Sigmoid colon (tissue), 7 donors: ENCODE data around the gene ZSWIM8. TPM values are rescaled to one million over a fixed set of nuclear protein-coding genes. Genes with fewer than 3 reads are reported as not detected.
A peak's percentile ranks its signal among the peaks of the same experiment; 100 is the strongest.

Experiments
- DNase-seq: peaks from one replicate; pipeline ENCODE4 v3.0.0-alpha.2; 2019
- H3K27ac ChIP-seq, 4 donors: fragments of 200-600 bp; sonication (generic); one replicate each; pipeline ENCODE4 v1.5.1; 2016 to 2019; ENCODE audit warnings: mild to moderate bottlenecking in 1 of 4
- H3K27me3 ChIP-seq, 3 donors: fragments of 200-600 bp; sonication (generic); one replicate each; pipeline ENCODE4 v1.5.1; 2019; ENCODE audit warnings: mild to moderate bottlenecking in 1 of 3
- H3K36me3 ChIP-seq, 4 donors: fragments of 200-600 bp; sonication (generic); one replicate each; pipeline ENCODE4 v1.5.1; 2016 to 2019
- H3K4me1 ChIP-seq, 4 donors: fragments of 200-600 bp; sonication (generic); one replicate each; pipeline ENCODE4 v1.5.1; 2017 to 2019
- H3K4me3 ChIP-seq, 4 donors: fragments of 200-600 bp; sonication (generic); one replicate each; pipeline ENCODE4 v1.5.1; 2017 to 2019; ENCODE audit warnings: mild to moderate bottlenecking in 2 of 4, moderate library complexity in 1 of 4
- H3K9me3 ChIP-seq, 4 donors: fragments of 200-600 bp in 3 of 4; sonication (generic) in 3 of 4; one replicate each; pipeline versions ENCODE4 v1.5.1 to v1.6.1; 2013 to 2019
- CTCF ChIP-seq, 4 experiments: fragments of 450-650 bp in 3 of 4; fragments of 200-600 bp in 1 of 4; IDR thresholded peaks; one replicate each; pipeline ENCODE4 v1.5.1; 2016 to 2019; ENCODE audit warnings: antibody characterized with exemption in 4 of 4, mild to moderate bottlenecking in 3 of 4, moderate library complexity in 2 of 4
- EP300 ChIP-seq, 4 donors: sonication (generic); formaldehyde crosslinking; IDR thresholded peaks; one replicate each; pipeline ENCODE4 v1.6.1; 2017; ENCODE audit warnings: antibody characterized with exemption in 4 of 4
- POLR2A ChIP-seq, 2 donors: fragments of 450-650 bp; IDR thresholded peaks; one replicate each; pipeline ENCODE4 v1.6.1; 2016; ENCODE audit warnings: antibody characterized with exemption in 2 of 2, mild to moderate bottlenecking in 2 of 2, moderate library complexity in 2 of 2
- POLR2AphosphoS5 ChIP-seq, 4 donors: sonication (generic); formaldehyde crosslinking; IDR thresholded peaks; one replicate each; pipeline ENCODE4 v1.6.1; 2017; ENCODE audit warnings: antibody characterized with exemption in 4 of 4
- WGBS, 2 donors: extraction: QIAGEN DNeasy Blood & Tissue Kit; methylation state at CpG; one replicate each; pipeline ENCODE4 v1.1.7; 2013; 5-methylcytosine and 5-hydroxymethylcytosine counted together
- intact Hi-C: fragments of 100-400 bp; cut with DNase I; formaldehyde crosslinking; loops from one replicate; pipeline ENCODE4 v1.15.1; 2023
- polyA plus RNA-seq, 3 donors: library from polyadenylated mRNA; stranded (reverse); fragments of 200-250 nt; gene quantifications; one replicate each; pipeline ENCODE4 v1.2.3, GENCODE V29; 2013
- total RNA-seq, 4 donors: library from RNA; depleted of rRNA; stranded (reverse); fragments of >200 nt; gene quantifications; one replicate each; pipeline ENCODE4 v1.1.0, GENCODE V29; 2016
- donor health status: healthy with polysubstance abuse.
- donor health status: Bipolar disorder and iron deficiency.
- donor health status: healthy.

ZSWIM8 gene
- total and polyA plus RNA-seq, 7 donors, result 34.8 to 138 (median 61.8) TPM

GRCh38 chr10:73781548-73781878, 3.9 kb upstream of the ZSWIM8 start:
- Histone ChIP-seq H3K36me3 (peaks cover 0 to 45% (median 9%) of the 10 kb centered on the region in 4 donors), H3K27ac (peak overlapping the region; percentile 92 to 97 (median 94)), H3K4me1 (peaks cover 0 to 43% (median 42%) of the 10 kb centered on the region in 4 donors), H3K4me3 (peak overlapping the region; percentile 72 to 94 (median 92)), H3K27me3 (no peaks in the 10 kb centered on the region), H3K9me3 (no peaks in the 10 kb centered on the region)
- no peak for TF ChIP-seq EP300 (IDR thresholded peaks at IDR 0.05)
- no peak for TF ChIP-seq POLR2A (IDR thresholded peaks at IDR 0.05)
- no peak for TF ChIP-seq CTCF (IDR thresholded peaks at IDR 0.05)
- intact Hi-C loops, result no loop called here
- WGBS, 2 donors, result 1% methylated on average over 14 of the region's 14 CpGs
- no peak for DNase-seq

- H3K27ac ChIP-seq, result peak within 1 kb of the TSS; percentile 92 to 97 (median 94)
- peaks cover 0 to 49% (median 47%) of the 10 kb centered on the region in 4 donors for H3K4me1 ChIP-seq
- DNase-seq, result peak; percentile 96
- intact Hi-C loops, result no loop called here
- H3K4me3 ChIP-seq, result peak within 1 kb of the TSS; percentile 72 to 94 (median 92)
- H3K36me3 ChIP-seq, result peaks cover 0 to 39% (median 9%) of the 10 kb centered on the region in 4 donors
- 0% methylated on average over 57 of the region's 57 CpGs for WGBS, 2 donors
- H3K9me3 ChIP-seq, result no peaks in the 10 kb centered on the region
- no peaks in the 10 kb centered on the region for H3K27me3 ChIP-seq
- TF ChIP-seq POLR2A (IDR thresholded peaks at IDR 0.05), result peak; percentile 67
- TF ChIP-seq EP300 (IDR thresholded peaks at IDR 0.05), result no peak
- peak; percentile 54 to 91 (median 90) for TF ChIP-seq POLR2AphosphoS5 (IDR thresholded peaks at IDR 0.05)
- TF ChIP-seq CTCF (IDR thresholded peaks at IDR 0.05), result no peak
Measured at GRCh38 chr10:73781879-73782748, 3.3 kb upstream of the ZSWIM8 start, which contains the start of gene CHCHD1. CHCHD1 (plus strand) TSS chr10:73782048; CDS start chr10:73782076, 28 bp downstream.

GRCh38 chr10:73782749-73783085, 2.7 kb upstream of the ZSWIM8 start:
- Histone ChIP-seq H3K9me3 (no peaks in the 10 kb centered on the region), H3K4me3 (peak overlapping the region; percentile 72 to 94 (median 92)), H3K27ac (peak overlapping the region; percentile 92 to 97 (median 94)), H3K27me3 (no peaks in the 10 kb centered on the region), H3K4me1 (peaks cover 0 to 55% (median 52%) of the 10 kb centered on the region in 4 donors), H3K36me3 (peaks cover 0 to 33% (median 9%) of the 10 kb centered on the region in 4 donors)
- 33 to 47% methylated on average over 2 of the region's 2 CpGs for WGBS, 2 donors
- DNase-seq, result no peak
- TF ChIP-seq CTCF (IDR thresholded peaks at IDR 0.05) (no peak), EP300 (IDR thresholded peaks at IDR 0.05) (no peak), POLR2A (IDR thresholded peaks at IDR 0.05) (no peak), POLR2AphosphoS5 (IDR thresholded peaks at IDR 0.05) (no peak)
- intact Hi-C loops, result no loop called here

- peak overlapping the region; percentile 70 to 96 (median 80) for H3K4me3 ChIP-seq
- H3K4me1 ChIP-seq, result peaks cover 0 to 53% (median 52%) of the 10 kb centered on the region in 4 donors
- H3K36me3 ChIP-seq, result peaks cover 20 to 28% (median 21%) of the 10 kb centered on the region in 4 donors
- peak overlapping the region; percentile 88 to 97 (median 90) for H3K27ac ChIP-seq
- H3K9me3 ChIP-seq, result no peaks in the 10 kb centered on the region
- intact Hi-C loops, result loop anchor here (2.0 kb wide), 1 partner anchor 25 kb away; the partner anchor contains the start of gene NDST2
- DNase-seq, result no peak
- no peaks in the 10 kb centered on the region for H3K27me3 ChIP-seq
- WGBS, 2 donors, result 1% methylated on average over 54 of the region's 54 CpGs
- no peak for TF ChIP-seq EP300 (IDR thresholded peaks at IDR 0.05)
- TF ChIP-seq POLR2A (IDR thresholded peaks at IDR 0.05), result no peak
- no peak for TF ChIP-seq CTCF (IDR thresholded peaks at IDR 0.05)
- no peak for TF ChIP-seq POLR2AphosphoS5 (IDR thresholded peaks at IDR 0.05)
Measured at GRCh38 chr10:73785721-73786511, 510 bp downstream of the ZSWIM8 start.
